ENCODE measurements around the gene RAB1B.

GRCh38 chr11:66278363-66279091, 10.1 kb downstream of the RAB1B start:
- no peak for TF ChIP-seq POLR2A (IDR thresholded peaks at IDR 0.05; ENCODE audit: low read length)
- no peak for TF ChIP-seq GATA1 (IDR thresholded peaks at IDR 0.05; ENCODE audit: low read depth, low read length)
